BE2C (cell line): Measurements from ENCODE around the gene PLPPR1.

Experiments
- DNase-seq: peaks from one replicate; pipeline ENCODE4 v3.0.0-alpha.2; 2020
- H3K27me3 ChIP-seq: fragments of 250-450 bp; sonication (Bioruptor Pico); 2 replicates; pipeline ENCODE4 v1.5.1; 2020; ENCODE audit warnings: mild to moderate bottlenecking
- H3K36me3 ChIP-seq: fragments of 250-450 bp; sonication (Bioruptor Pico); 2 replicates; pipeline ENCODE4 v1.5.1; 2020; ENCODE audit warnings: mild to moderate bottlenecking
- H3K4me1 ChIP-seq: fragments of 250-450 bp; sonication (Bioruptor Pico); 2 replicates; pipeline ENCODE4 v1.5.1; 2020
- H3K4me3 ChIP-seq: 2 replicates; pipeline ENCODE4 v1.5.1; 2011; ENCODE audit warnings: low read depth, low read length
- H3K9me3 ChIP-seq: fragments of 250-450 bp; sonication (Bioruptor Pico); 2 replicates; pipeline ENCODE4 v1.5.1; 2020
- TF ChIP-seq, protein P1 (sequence below): IDR thresholded peaks from 2 replicates; pipeline ENCODE4 v1.5.1; 2012; ENCODE audit warnings: mild to moderate bottlenecking, low read depth, low read length

PLPPR1 gene

DNA sequence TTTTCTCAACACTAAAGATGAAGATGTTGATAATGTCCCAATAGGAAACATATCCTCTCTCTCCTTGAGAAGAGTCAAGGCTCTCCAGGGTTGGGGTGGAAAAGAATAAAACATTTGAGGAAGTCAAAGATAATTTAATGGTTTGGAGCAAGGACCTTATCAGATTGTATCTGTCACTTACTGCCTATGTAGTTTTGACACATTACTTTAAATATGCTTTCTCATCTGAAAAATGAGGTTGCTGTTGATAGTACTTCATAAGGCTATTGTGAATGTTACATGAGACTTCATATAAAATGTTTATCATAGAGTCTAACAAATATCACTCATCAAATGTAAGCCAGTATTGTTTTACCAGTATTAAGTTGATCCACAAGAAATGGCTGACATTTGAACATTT is 307.6 kb downstream of the PLPPR1 start:
- no peak for DNase-seq
- TF ChIP-seq, protein P1, sequence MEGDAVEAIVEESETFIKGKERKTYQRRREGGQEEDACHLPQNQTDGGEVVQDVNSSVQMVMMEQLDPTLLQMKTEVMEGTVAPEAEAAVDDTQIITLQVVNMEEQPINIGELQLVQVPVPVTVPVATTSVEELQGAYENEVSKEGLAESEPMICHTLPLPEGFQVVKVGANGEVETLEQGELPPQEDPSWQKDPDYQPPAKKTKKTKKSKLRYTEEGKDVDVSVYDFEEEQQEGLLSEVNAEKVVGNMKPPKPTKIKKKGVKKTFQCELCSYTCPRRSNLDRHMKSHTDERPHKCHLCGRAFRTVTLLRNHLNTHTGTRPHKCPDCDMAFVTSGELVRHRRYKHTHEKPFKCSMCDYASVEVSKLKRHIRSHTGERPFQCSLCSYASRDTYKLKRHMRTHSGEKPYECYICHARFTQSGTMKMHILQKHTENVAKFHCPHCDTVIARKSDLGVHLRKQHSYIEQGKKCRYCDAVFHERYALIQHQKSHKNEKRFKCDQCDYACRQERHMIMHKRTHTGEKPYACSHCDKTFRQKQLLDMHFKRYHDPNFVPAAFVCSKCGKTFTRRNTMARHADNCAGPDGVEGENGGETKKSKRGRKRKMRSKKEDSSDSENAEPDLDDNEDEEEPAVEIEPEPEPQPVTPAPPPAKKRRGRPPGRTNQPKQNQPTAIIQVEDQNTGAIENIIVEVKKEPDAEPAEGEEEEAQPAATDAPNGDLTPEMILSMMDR = no peak

DNA sequence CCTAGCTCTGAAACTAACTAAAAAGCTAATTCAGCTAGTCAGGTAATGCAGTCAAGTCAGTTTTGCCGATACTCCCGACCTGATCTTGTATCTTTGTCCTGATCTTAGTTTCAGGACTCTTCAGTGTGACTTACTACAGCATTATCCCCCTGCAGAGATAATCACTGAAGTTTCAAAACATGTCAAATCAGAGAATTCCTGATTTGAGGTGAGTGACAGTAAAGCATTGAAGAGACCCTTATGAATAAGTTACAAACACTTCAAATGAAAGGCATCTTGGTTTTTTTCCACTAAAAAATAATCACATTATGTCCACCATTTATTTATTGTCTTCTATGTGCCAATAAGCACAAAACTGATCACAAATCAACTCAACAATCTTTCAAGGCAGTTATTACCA is 308.7 kb downstream of the PLPPR1 start:
- H3K27me3 ChIP-seq = no peaks in the 10 kb centered on the region
- no peak for DNase-seq
- H3K9me3 ChIP-seq = no peaks in the 10 kb centered on the region
- no peak overlapping the region for H3K4me3 ChIP-seq
- no peaks in the 10 kb centered on the region for H3K4me1 ChIP-seq
- no peaks in the 10 kb centered on the region for H3K36me3 ChIP-seq
- TF ChIP-seq, protein P1 = no peak

More for the DNA sequence above, 307.6 kb downstream of the PLPPR1 start:
- no peaks in the 10 kb centered on the region for H3K4me1 ChIP-seq
- no peak overlapping the region for H3K4me3 ChIP-seq
- no peaks in the 10 kb centered on the region for H3K9me3 ChIP-seq
- H3K27me3 ChIP-seq = no peaks in the 10 kb centered on the region
- H3K36me3 ChIP-seq = no peaks in the 10 kb centered on the region

DNA sequence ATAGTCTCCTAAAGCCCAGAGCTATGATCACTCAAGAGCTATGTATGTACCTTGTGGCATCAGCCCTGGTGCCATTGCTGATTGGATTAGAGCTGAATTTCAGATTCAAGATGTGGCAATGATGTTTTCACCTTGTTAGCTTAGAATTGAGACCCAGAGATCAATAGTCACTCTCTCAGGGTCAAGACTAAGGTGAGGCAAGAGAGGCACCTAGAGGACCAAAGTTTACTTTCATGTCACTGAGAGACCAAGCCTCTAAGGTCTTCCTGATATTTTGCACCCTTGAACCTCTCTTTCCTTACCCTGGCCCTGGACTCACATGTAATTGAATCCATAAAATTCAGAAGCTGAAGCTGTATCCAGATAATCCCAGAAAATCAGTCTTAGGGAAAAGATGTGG is 313.4 kb downstream of the PLPPR1 start:
- H3K4me1 ChIP-seq = no peaks in the 10 kb centered on the region
- H3K27me3 ChIP-seq = no peaks in the 10 kb centered on the region
- no peak for DNase-seq
- TF ChIP-seq, protein P1 = no peak
- no peak overlapping the region for H3K4me3 ChIP-seq
- H3K36me3 ChIP-seq = no peaks in the 10 kb centered on the region
- H3K9me3 ChIP-seq = no peaks in the 10 kb centered on the region

DNA sequence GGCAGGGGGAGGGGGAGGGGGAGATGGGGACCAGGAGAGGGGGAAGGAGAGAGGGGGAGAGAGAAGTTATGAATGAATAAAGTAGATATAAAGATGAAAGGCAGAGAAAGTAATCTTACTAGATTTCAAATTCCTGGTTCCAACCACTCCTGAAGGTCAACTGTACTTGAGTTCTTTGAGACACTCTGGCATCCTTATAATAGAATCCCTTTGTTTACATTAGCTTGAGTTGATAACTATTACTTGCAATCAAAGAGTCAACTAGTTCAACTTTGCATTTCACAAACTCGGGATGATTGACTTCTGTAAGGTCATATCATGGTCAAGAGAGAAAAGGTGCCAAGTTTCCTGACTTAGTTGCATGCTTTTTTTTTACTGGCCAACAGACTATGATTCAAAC is 314.1 kb downstream of the PLPPR1 start:
- H3K27me3 ChIP-seq = no peaks in the 10 kb centered on the region
- H3K4me3 ChIP-seq = no peak overlapping the region
- no peak for DNase-seq
- H3K4me1 ChIP-seq = no peaks in the 10 kb centered on the region
- no peaks in the 10 kb centered on the region for H3K36me3 ChIP-seq
- TF ChIP-seq, protein P1 = no peak
- H3K9me3 ChIP-seq = no peaks in the 10 kb centered on the region

DNA sequence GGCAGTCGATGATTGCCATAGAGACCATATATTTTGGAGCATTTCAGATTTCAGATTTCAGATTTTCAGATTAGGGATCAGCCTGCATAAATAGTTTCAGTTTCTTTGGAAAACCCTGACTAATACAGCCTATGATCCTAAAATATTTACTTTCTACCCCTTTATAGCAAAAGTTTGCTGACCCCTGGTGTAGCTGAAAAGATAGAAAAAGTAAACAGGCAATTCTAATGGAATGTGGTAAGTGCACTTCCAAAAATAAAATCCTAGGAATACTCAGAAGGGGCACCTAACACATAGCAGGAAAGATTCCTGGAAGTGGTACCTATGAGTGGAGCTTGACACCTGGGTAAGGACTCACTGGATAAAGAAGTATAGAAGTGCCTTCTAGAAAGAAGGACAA is 321.8 kb downstream of the PLPPR1 start:
- Histone ChIP-seq H3K27me3 (no peaks in the 10 kb centered on the region; the same call in 1 of the 2 replicates), H3K4me3 (no peak overlapping the region), H3K36me3 (no peaks in the 10 kb centered on the region), H3K9me3 (no peaks in the 10 kb centered on the region), H3K4me1 (no peaks in the 10 kb centered on the region)
- TF ChIP-seq, protein P1 = no peak
- DNase-seq = no peak

DNA sequence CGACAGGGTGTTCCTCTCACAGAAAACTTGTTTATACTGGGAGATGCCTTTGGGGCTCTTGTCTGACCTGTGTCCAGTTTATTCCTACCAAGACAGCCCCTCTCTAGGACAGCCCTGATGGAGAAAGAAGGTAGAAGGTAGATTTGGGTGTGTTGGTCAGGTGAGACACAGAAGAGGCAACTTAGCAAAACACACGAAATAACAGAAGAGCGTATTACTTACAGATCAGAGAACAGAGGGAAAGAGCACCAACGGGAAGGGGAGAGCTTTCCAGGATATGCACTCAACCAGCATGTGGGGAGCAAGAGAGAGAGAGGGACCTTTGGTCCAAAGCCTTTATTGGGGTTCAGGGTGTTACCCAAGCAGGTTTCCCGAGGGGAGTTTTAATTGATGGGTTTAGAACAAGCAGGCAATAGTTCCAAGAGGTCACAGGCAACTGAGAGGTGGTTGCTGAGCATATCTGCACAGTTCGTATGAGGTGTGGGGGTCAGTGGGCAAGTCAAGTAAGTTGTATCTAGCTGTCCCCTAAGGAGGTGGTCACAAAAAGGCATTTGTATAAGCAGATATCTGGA is 324.5 kb downstream of the PLPPR1 start:
- Histone ChIP-seq H3K36me3 (no peaks in the 10 kb centered on the region), H3K4me1 (no peaks in the 10 kb centered on the region), H3K4me3 (no peak overlapping the region), H3K9me3 (no peaks in the 10 kb centered on the region), H3K27me3 (no peaks in the 10 kb centered on the region; the same call in 1 of the 2 replicates)
- TF ChIP-seq, protein P1 = no peak
- DNase-seq = no peak
